Kasumi-1 (cell line): ENCODE data around the gene BACE2.
"Not testable (repeated sequence)": the region's sequence is repeated elsewhere in the genome, so short reads cannot be mapped to it uniquely, and the experiment has no call there.

ENCODE experiments used
- DNase-seq, 2 experiments: peaks; one replicate each; lab custom pipeline; 2025; lab: John Stamatoyannopoulos, UW

BACE2 gene

GRCh38 chr21:41185802-41186201 is 17.8 kb downstream of the BACE2 start:
- no peak for DNase-seq

GRCh38 chr21:41186755-41187536 is 19.0 kb downstream of the BACE2 start:
- DNase-seq, result no peak

DNA sequence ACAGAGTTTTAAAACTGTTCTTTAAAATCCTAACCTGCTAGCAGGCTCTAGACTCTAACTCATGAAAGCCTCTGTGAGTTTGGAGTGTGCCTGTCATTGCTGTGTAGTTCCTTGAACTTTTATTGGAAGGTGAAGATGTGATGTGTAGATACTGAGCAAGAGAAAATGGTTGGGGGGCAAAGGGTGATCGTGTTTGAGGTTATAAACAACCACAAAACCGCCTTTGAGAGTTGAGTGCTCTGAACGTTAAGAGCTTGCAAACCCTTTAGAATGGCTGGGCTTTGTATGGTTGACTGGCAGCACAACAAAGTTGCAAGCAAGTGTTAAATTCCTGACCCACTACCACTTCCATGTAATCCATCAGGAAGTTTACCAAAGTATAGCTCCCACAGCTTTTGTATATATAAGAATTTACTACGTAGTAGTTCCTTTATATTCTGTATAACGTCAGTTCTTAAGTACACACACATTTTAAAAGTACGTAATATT is 19.6 kb downstream of the BACE2 start:
- no peak for DNase-seq

DNA sequence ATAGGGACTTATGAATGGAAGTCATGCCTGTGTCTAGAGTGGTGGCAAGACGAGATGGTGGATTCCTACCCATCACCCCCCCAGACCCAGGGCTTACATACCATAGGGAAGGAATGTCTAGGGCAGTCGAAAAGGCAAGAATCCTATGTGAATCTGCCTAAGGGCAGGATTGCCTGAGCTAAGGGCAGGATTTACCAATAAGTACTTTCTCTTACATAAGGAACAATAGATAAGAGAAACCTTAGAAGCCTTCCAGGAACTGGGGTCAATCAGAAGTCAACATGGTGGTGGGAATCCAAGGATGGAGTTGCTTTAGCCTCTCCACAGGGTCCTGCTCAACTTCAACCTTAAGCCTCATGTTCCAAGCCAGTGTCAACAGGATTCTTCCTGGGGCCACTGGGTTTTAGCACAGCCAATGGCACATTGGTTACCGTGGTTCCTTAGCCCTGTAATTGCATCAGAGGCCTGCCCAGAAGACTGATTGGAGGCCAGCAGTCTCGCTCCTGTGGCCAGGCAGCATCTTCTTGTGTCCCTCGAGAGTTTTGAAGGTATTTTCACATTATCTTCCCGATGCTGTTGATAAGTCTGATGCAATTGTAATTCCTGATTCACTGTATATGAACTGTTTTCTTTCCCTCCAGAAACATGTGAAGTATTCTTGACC is 20.7 kb downstream of the BACE2 start:
- DNase-seq, result no peak

DNA sequence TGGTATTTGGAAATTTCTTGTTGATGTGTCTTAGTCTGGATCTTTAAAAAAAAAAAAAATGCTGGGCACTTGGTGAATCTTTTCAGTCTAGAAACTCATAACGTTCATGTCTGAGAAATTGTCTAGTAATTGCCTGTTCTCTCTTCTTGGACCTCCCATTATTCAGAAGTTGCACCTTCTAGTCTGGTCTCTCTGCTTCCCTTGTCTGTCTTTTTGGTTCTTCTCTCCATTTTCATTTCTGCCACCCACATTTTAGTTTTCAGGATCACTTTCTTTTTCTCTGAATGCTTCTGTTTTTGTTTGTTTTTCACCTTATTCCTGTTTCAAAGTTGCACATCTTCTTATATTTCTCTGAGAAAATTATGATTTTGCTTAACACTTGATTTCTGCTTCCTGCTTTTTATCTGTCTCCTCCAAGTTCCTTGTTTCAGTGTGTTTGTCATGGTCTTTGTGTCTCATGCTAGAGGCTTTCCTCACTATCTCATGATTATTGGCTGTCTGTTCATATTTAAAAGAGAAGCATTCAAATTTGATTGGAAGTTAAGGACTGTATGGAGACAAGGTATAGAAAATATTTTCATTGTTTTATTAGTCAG is 21.3 kb downstream of the BACE2 start:
- no peak for DNase-seq

GRCh38 chr21:41192552-41192951 is 24.6 kb downstream of the BACE2 start:
- not testable (repeated sequence) for DNase-seq

GRCh38 chr21:41195311-41195710 is 27.4 kb downstream of the BACE2 start:
- DNase-seq, result no peak

GRCh38 chr21:41196993-41197392 is 29.0 kb downstream of the BACE2 start:
- DNase-seq, result no peak

- no peak for DNase-seq
These were observed 29.6 kb downstream of the BACE2 start for GRCh38 chr21:41197582-41197981.

DNA sequence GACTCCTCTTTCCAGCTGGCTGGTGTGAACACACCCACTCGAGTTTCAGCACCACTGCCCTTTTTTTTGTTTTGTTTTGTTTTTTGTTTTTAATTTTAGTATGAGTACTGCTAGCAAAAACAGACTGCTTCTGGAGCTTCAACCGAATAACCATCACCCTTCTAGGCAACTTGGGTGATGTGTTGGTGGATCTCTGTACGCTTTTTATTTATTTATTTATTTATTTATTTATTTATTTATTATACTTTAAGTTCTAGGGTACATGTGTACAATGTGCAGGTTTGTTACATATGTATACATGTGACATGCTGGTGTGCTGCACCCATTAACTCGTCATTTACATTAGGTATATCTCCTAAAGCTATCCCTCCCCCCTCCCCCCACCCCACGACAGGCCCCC is 30.7 kb downstream of the BACE2 start:
- not testable (repeated sequence) for DNase-seq

GRCh38 chr21:41199123-41199522 is 31.2 kb downstream of the BACE2 start:
- DNase-seq, result no peak

DNA sequence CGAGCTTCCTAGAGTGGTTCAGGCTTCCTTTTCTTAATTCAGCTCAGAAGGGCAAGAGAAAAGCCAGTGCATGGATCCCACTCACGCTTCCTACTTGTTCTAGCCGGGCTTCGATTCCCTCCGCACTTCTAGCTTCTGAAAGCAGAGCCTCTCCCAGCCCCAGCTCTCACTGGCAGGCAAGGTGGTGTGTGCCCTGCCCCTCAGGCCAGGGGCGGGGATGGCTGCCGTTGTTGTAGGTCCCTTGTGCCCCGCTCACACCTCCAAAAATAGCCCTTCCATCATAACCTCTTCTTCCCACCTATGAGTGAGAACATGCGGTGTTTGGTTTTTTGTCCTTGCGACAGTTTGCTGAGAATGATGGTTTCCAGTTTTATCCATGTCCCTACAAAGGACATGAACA is 31.6 kb downstream of the BACE2 start:
- no peak for DNase-seq

GRCh38 chr21:41201385-41201784 is 33.4 kb downstream of the BACE2 start:
- DNase-seq, result no peak

- no peak for DNase-seq
These were observed 36.8 kb downstream of the BACE2 start for GRCh38 chr21:41204736-41205135.

- DNase-seq, result no peak
These were observed 39.7 kb downstream of the BACE2 start for GRCh38 chr21:41207401-41208375.

GRCh38 chr21:41208376-41208763 is 40.4 kb downstream of the BACE2 start:
- no peak for DNase-seq

GRCh38 chr21:41209016-41209619 is 41.2 kb downstream of the BACE2 start:
- no peak for DNase-seq

DNA sequence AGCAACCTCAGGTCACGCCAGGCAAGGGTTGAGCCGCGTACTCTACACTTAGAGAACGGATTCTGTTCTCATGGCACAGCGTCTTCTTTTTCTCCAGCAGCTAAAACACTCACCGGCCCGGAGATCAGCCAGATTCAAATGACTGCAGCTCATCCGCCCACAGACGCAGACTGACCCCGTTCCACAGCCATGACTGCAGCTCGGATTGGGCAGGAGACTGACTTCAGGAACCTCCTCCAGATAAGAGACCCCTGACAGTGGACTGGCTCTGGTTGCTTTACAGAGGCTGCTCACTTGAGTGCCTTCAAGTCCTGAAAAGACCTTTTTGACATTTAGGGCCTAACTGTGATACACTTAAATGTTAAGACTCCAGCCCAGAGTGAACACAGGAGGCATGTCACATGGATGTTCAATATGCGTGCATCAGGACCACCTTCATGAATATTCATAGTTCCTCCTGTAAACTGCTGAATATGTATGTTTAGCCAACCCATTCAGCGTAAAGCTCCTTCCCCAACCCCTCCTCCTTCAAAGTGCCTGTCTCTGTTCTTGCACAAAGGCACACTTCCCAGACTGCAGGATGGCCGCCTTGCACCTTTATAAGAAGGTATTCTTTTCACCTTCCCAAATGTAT is 42.6 kb downstream of the BACE2 start:
- DNase-seq, result no peak

DNA sequence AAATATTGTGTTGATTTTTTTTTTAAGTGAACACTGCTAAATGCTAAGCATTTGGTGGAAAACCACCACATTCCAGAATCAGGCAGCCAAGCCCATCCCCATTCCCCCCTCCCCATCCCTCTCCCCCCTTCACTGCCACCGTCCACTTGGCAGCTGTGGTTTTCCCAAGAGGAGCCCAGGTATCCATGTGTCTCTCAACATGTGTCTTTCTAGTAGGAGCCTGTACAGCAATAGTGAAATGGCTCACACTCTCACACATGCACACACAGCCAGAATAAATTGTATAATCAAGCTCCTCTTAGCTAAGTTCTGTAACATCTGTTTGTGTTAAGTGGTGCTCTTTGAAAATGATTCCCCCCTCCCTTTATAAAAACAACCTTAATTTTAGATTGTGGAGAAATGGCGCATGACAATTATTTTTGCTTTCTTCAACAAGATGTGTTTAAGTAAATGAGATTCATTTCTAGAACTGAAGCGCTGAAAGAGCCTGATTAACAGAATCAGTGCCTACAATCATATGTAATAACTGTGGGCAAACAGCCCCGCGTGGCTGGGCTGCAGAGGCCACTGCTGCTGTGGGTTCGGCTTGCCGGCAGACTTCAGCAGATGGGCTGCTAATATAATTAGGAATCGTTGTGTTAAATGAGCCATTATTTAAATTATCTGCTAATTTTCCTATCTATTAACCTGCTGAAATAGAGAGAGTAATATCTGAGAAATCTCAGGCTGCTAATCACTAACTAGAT is 43.3 kb downstream of the BACE2 start:
- DNase-seq, result no peak

DNA sequence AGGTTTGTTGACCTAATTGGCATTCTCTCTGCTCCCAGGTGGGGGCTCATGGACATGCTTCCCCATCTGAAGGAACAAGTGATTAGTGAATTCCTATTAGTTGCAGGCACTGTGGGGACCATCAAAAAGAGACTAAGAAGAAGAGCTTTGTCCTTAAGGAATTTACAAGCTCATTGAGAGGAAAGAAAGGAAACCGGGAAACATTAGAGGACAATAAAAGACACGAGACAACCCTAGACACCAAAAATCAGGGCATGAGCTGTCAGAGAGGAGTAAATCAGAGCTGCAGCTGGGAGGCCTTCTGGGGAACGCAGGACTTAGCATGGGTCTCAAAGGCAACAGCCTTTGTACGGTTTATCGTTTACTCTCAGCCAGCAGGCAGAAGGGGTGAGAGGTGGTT is 45.1 kb downstream of the BACE2 start:
- no peak for DNase-seq
